ENCODE results near the gene GFRAL. TPM values are rescaled to one million over a fixed set of nuclear protein-coding genes. Genes with fewer than 3 reads are reported as not detected.

Gene GFRAL
- total and polyA plus RNA-seq, 4 donors: not detected

GRCh38 chr6:55443238-55444134 is 116.2 kb downstream of the GFRAL start:
- H3K4me3 ChIP-seq (ENCODE audit: low read depth in 1 of 3, low read length in 3 of 3): no peak overlapping the region
- peaks cover 0 to 5% (median 2%) of the 10 kb centered on the region in 4 donors for H3K27me3 ChIP-seq (ENCODE audit: control insufficient read depth in 4 of 4, insufficient read depth in 4 of 4, low read length in 3 of 4)
- TF ChIP-seq FOXA1 (IDR thresholded peaks at IDR 0.05): no peak
- peak; percentile 26 to 47 for TF ChIP-seq HNF4A (conservative IDR thresholded peaks at IDR 0.05)
- TF ChIP-seq RAD21 (IDR thresholded peaks at IDR 0.05): no peak
- TF ChIP-seq YY1 (IDR thresholded peaks at IDR 0.05): peak; percentile 23
- TF ChIP-seq REST (IDR thresholded peaks at IDR 0.05): no peak
- TF ChIP-seq RXRA (IDR thresholded peaks at IDR 0.05): peak in 1 of 2 donors; percentile 40
- peak in 1 of 2 donors; percentile 20 for TF ChIP-seq JUND (IDR thresholded peaks at IDR 0.05)
- no peak for TF ChIP-seq GABPA (IDR thresholded peaks at IDR 0.05 in 1 of 2, conservative IDR thresholded peaks at IDR 0.05 in 1 of 2)
- peak; percentile 11 for TF ChIP-seq SP1 (IDR thresholded peaks at IDR 0.05)
- peak; percentile 67 for TF ChIP-seq FOXA2 (IDR thresholded peaks at IDR 0.05)
- H3K36me3 ChIP-seq (ENCODE audit: control insufficient read depth in 4 of 4, insufficient read depth in 3 of 4, low read depth in 1 of 4, low read length in 3 of 4): no peaks in the 10 kb centered on the region
- no peak overlapping the region for H3K27ac ChIP-seq (ENCODE audit: low read depth in 1 of 2, low read length in 2 of 2)
- 60% methylated on average over 7 of the region's 7 CpGs for WGBS
- no peak overlapping the region for H3K9ac ChIP-seq (ENCODE audit: low read depth in 1 of 2, low read length in 2 of 2)
- peaks cover 3 to 14% (median 11%) of the 10 kb centered on the region in 4 donors for H3K4me1 ChIP-seq (ENCODE audit: control insufficient read depth in 4 of 4, insufficient read depth in 4 of 4, low read length in 3 of 4)
- H3K9me3 ChIP-seq (ENCODE audit: control insufficient read depth in 4 of 4, low read length in 3 of 4): no peaks in the 10 kb centered on the region
- DNase-seq (ENCODE audit: low spot score): no peak

- TF ChIP-seq, protein P1, sequence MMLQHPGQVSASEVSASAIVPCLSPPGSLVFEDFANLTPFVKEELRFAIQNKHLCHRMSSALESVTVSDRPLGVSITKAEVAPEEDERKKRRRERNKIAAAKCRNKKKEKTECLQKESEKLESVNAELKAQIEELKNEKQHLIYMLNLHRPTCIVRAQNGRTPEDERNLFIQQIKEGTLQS (IDR thresholded peaks at IDR 0.05): no peak
- TF ChIP-seq, protein P2, sequence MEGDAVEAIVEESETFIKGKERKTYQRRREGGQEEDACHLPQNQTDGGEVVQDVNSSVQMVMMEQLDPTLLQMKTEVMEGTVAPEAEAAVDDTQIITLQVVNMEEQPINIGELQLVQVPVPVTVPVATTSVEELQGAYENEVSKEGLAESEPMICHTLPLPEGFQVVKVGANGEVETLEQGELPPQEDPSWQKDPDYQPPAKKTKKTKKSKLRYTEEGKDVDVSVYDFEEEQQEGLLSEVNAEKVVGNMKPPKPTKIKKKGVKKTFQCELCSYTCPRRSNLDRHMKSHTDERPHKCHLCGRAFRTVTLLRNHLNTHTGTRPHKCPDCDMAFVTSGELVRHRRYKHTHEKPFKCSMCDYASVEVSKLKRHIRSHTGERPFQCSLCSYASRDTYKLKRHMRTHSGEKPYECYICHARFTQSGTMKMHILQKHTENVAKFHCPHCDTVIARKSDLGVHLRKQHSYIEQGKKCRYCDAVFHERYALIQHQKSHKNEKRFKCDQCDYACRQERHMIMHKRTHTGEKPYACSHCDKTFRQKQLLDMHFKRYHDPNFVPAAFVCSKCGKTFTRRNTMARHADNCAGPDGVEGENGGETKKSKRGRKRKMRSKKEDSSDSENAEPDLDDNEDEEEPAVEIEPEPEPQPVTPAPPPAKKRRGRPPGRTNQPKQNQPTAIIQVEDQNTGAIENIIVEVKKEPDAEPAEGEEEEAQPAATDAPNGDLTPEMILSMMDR (IDR thresholded peaks at IDR 0.05; ENCODE audit: low read depth, low read length, missing input control): peak; percentile 37
- TF ChIP-seq HNF4A (conservative IDR thresholded peaks at IDR 0.05) (peak in 1 of 2 donors; percentile 5), GABPA (IDR thresholded peaks at IDR 0.05 in 1 of 2, conservative IDR thresholded peaks at IDR 0.05 in 1 of 2) (no peak), YY1 (IDR thresholded peaks at IDR 0.05) (no peak), RAD21 (IDR thresholded peaks at IDR 0.05) (peak; percentile 79 to 83), FOXA1 (IDR thresholded peaks at IDR 0.05) (no peak), TAF1 (conservative IDR thresholded peaks at IDR 0.05) (no peak)
- 1% methylated on average over 1 of the region's 1 CpG for WGBS
- H3K27ac ChIP-seq (ENCODE audit: low read depth in 1 of 2, low read length in 2 of 2): no peak overlapping the region
- peaks cover 3 to 14% (median 11%) of the 10 kb centered on the region in 4 donors for H3K4me1 ChIP-seq (ENCODE audit: control insufficient read depth in 4 of 4, insufficient read depth in 4 of 4, low read length in 3 of 4)
- no peaks in the 10 kb centered on the region for H3K9me3 ChIP-seq (ENCODE audit: control insufficient read depth in 4 of 4, low read length in 3 of 4)
- no peak for DNase-seq (ENCODE audit: low spot score)
- no peaks in the 10 kb centered on the region for H3K36me3 ChIP-seq (ENCODE audit: control insufficient read depth in 4 of 4, insufficient read depth in 3 of 4, low read depth in 1 of 4, low read length in 3 of 4)
- peaks cover 0 to 4% (median 0%) of the 10 kb centered on the region in 4 donors for H3K27me3 ChIP-seq (ENCODE audit: control insufficient read depth in 4 of 4, insufficient read depth in 4 of 4, low read length in 3 of 4)
- H3K4me3 ChIP-seq (ENCODE audit: low read depth in 1 of 3, low read length in 3 of 3): no peak overlapping the region
- H3K9ac ChIP-seq (ENCODE audit: low read depth in 1 of 2, low read length in 2 of 2): no peak overlapping the region
These were observed 118.5 kb downstream of the GFRAL start for GRCh38 chr6:55445648-55446204.

Measured in liver (tissue), 9 donors.